ENCODE data around the gene IFT81.

The IFT81 gene

GRCh38 chr12:110235383-110235782, 111.2 kb downstream of the IFT81 start:
- H3K9ac ChIP-seq (ENCODE audit: low read depth, low read length): no peak overlapping the region
- no peaks in the 10 kb centered on the region for H3K4me1 ChIP-seq (ENCODE audit: insufficient read depth, low read length)
- H3K27me3 ChIP-seq (ENCODE audit: insufficient read depth, low read length, poor library complexity): no peaks in the 10 kb centered on the region
- H3K4me2 ChIP-seq (ENCODE audit: insufficient read depth, low read length): no peak overlapping the region
- H3K27ac ChIP-seq (ENCODE audit: low read length): no peak overlapping the region
- no peaks in the 10 kb centered on the region for H3K9me3 ChIP-seq (ENCODE audit: insufficient read depth, low read length, severe bottlenecking)
- H3K4me3 ChIP-seq (ENCODE audit: low read depth in 1 of 2, low read length in 2 of 2): no peak overlapping the region
- H3K79me2 ChIP-seq (ENCODE audit: insufficient read depth, low read length): no peaks in the 10 kb centered on the region
- no peak for ATAC-seq (ENCODE audit: insufficient read depth, low read depth)
- TF ChIP-seq, protein P1, sequence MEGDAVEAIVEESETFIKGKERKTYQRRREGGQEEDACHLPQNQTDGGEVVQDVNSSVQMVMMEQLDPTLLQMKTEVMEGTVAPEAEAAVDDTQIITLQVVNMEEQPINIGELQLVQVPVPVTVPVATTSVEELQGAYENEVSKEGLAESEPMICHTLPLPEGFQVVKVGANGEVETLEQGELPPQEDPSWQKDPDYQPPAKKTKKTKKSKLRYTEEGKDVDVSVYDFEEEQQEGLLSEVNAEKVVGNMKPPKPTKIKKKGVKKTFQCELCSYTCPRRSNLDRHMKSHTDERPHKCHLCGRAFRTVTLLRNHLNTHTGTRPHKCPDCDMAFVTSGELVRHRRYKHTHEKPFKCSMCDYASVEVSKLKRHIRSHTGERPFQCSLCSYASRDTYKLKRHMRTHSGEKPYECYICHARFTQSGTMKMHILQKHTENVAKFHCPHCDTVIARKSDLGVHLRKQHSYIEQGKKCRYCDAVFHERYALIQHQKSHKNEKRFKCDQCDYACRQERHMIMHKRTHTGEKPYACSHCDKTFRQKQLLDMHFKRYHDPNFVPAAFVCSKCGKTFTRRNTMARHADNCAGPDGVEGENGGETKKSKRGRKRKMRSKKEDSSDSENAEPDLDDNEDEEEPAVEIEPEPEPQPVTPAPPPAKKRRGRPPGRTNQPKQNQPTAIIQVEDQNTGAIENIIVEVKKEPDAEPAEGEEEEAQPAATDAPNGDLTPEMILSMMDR (IDR thresholded peaks at IDR 0.05; ENCODE audit: borderline replicate concordance, extremely low read depth, low read length, poor library complexity, severe bottlenecking): no peak
- no peak for TF ChIP-seq EZH2 (IDR thresholded peaks at IDR 0.05; ENCODE audit: borderline replicate concordance, low read depth, low read length, severe bottlenecking)
- no peaks in the 10 kb centered on the region for H4K20me1 ChIP-seq (ENCODE audit: insufficient read depth, low read length)
- H3K36me3 ChIP-seq (ENCODE audit: insufficient read depth, low read length): no peaks in the 10 kb centered on the region
- no peak overlapping the region for H2AFZ ChIP-seq (ENCODE audit: low read depth, low read length)
- DNase-seq: no peak

DNA sequence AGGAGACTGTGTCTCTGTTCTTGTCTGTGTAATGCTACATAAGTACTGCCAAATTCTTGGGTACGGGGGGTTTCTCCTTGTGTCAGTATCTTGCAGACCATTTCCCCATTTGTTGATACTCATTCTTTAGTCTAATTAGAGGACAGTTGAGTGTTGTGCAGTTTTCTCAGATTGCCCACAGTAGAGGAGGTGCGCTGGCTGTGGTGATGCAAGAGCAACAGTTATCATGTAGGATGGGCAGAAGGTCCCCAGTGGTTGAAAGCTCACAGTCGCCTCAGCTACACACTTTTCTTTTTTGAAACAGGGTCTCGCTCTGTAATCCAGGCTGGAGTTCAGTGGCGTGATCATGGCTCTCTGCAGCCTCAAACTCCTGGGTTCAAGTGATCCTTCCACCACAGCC, 119.1 kb downstream of the IFT81 start:
- Histone ChIP-seq H3K4me2 (ENCODE audit: insufficient read depth, low read length) (no peak overlapping the region), H3K4me3 (ENCODE audit: low read depth in 1 of 2, low read length in 2 of 2) (no peak overlapping the region), H3K4me1 (ENCODE audit: insufficient read depth, low read length) (no peaks in the 10 kb centered on the region), H3K36me3 (ENCODE audit: insufficient read depth, low read length) (no peaks in the 10 kb centered on the region), H2AFZ (ENCODE audit: low read depth, low read length) (no peak overlapping the region), H3K9ac (ENCODE audit: low read depth, low read length) (no peak overlapping the region), H4K20me1 (ENCODE audit: insufficient read depth, low read length) (no peaks in the 10 kb centered on the region), H3K79me2 (ENCODE audit: insufficient read depth, low read length) (no peaks in the 10 kb centered on the region), H3K27ac (ENCODE audit: low read length) (no peak overlapping the region), H3K9me3 (ENCODE audit: insufficient read depth, low read length, severe bottlenecking) (no peaks in the 10 kb centered on the region), H3K27me3 (ENCODE audit: insufficient read depth, low read length, poor library complexity) (no peaks in the 10 kb centered on the region)
- DNase-seq (no peak), ATAC-seq (ENCODE audit: insufficient read depth, low read depth) (no peak)
- TF ChIP-seq EZH2 (IDR thresholded peaks at IDR 0.05; ENCODE audit: borderline replicate concordance, low read depth, low read length, severe bottlenecking): no peak
- TF ChIP-seq, protein P1 (IDR thresholded peaks at IDR 0.05; ENCODE audit: borderline replicate concordance, extremely low read depth, low read length, poor library complexity, severe bottlenecking): no peak

DNA sequence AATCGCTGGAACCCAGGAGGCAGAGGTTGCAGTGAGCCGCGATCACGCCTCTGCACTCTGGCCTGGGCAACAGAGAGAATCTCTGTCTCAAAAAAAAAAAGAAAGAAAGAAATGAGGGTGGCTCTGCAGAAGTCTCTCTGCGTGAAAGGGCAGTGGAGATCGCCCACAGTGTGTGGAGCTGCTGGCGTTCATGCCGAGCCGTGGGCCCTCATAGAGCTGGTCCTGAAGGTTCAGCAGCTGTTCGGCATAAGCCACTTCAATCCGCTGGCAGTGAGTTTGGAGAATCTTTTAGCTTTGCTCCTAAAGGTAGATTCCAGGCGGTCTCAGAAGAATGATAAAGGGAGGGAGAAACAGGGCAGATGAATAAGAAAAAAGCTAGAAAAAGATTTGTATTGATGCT, 120.2 kb downstream of the IFT81 start:
- Histone ChIP-seq H3K27ac (ENCODE audit: low read length) (no peak overlapping the region), H3K9me3 (ENCODE audit: insufficient read depth, low read length, severe bottlenecking) (no peaks in the 10 kb centered on the region), H3K9ac (ENCODE audit: low read depth, low read length) (no peak overlapping the region), H3K4me2 (ENCODE audit: insufficient read depth, low read length) (no peak overlapping the region), H3K4me3 (ENCODE audit: low read depth in 1 of 2, low read length in 2 of 2) (no peak overlapping the region), H3K4me1 (ENCODE audit: insufficient read depth, low read length) (no peaks in the 10 kb centered on the region), H3K79me2 (ENCODE audit: insufficient read depth, low read length) (no peaks in the 10 kb centered on the region), H3K27me3 (ENCODE audit: insufficient read depth, low read length, poor library complexity) (no peaks in the 10 kb centered on the region), H2AFZ (ENCODE audit: low read depth, low read length) (no peak overlapping the region), H4K20me1 (ENCODE audit: insufficient read depth, low read length) (no peaks in the 10 kb centered on the region), H3K36me3 (ENCODE audit: insufficient read depth, low read length) (no peaks in the 10 kb centered on the region)
- ATAC-seq (ENCODE audit: insufficient read depth, low read depth) (no peak), DNase-seq (no peak)
- TF ChIP-seq, protein P1 (IDR thresholded peaks at IDR 0.05; ENCODE audit: borderline replicate concordance, extremely low read depth, low read length, poor library complexity, severe bottlenecking): no peak
- no peak for TF ChIP-seq EZH2 (IDR thresholded peaks at IDR 0.05; ENCODE audit: borderline replicate concordance, low read depth, low read length, severe bottlenecking)

- H2AFZ ChIP-seq (ENCODE audit: low read depth, low read length): no peak overlapping the region
- no peak overlapping the region for H3K27ac ChIP-seq (ENCODE audit: low read length)
- TF ChIP-seq, protein P1 (IDR thresholded peaks at IDR 0.05; ENCODE audit: borderline replicate concordance, extremely low read depth, low read length, poor library complexity, severe bottlenecking): no peak
- no peak for TF ChIP-seq EZH2 (IDR thresholded peaks at IDR 0.05; ENCODE audit: borderline replicate concordance, low read depth, low read length, severe bottlenecking)
- no peaks in the 10 kb centered on the region for H3K4me1 ChIP-seq (ENCODE audit: insufficient read depth, low read length)
- no peaks in the 10 kb centered on the region for H3K9me3 ChIP-seq (ENCODE audit: insufficient read depth, low read length, severe bottlenecking)
- no peaks in the 10 kb centered on the region for H3K27me3 ChIP-seq (ENCODE audit: insufficient read depth, low read length, poor library complexity)
- DNase-seq (no peak), ATAC-seq (ENCODE audit: insufficient read depth, low read depth) (no peak)
- H3K4me3 ChIP-seq (ENCODE audit: low read depth in 1 of 2, low read length in 2 of 2): no peak overlapping the region
- H3K4me2 ChIP-seq (ENCODE audit: insufficient read depth, low read length): no peak overlapping the region
- no peaks in the 10 kb centered on the region for H3K36me3 ChIP-seq (ENCODE audit: insufficient read depth, low read length)
- H3K9ac ChIP-seq (ENCODE audit: low read depth, low read length): no peak overlapping the region
- H3K79me2 ChIP-seq (ENCODE audit: insufficient read depth, low read length): no peaks in the 10 kb centered on the region
- H4K20me1 ChIP-seq (ENCODE audit: insufficient read depth, low read length): no peaks in the 10 kb centered on the region
These were observed 120.7 kb downstream of the IFT81 start for GRCh38 chr12:110244829-110245228.

Measured in DND-41 (cell line).